Measurements from ENCODE around the gene ABCF2. TPM values are rescaled to one million over a fixed set of nuclear protein-coding genes. Genes with fewer than 3 reads are reported as not detected.

ABCF2 gene
- total RNA-seq, 1 donor from 2014 or later = 47.3 TPM

DNA sequence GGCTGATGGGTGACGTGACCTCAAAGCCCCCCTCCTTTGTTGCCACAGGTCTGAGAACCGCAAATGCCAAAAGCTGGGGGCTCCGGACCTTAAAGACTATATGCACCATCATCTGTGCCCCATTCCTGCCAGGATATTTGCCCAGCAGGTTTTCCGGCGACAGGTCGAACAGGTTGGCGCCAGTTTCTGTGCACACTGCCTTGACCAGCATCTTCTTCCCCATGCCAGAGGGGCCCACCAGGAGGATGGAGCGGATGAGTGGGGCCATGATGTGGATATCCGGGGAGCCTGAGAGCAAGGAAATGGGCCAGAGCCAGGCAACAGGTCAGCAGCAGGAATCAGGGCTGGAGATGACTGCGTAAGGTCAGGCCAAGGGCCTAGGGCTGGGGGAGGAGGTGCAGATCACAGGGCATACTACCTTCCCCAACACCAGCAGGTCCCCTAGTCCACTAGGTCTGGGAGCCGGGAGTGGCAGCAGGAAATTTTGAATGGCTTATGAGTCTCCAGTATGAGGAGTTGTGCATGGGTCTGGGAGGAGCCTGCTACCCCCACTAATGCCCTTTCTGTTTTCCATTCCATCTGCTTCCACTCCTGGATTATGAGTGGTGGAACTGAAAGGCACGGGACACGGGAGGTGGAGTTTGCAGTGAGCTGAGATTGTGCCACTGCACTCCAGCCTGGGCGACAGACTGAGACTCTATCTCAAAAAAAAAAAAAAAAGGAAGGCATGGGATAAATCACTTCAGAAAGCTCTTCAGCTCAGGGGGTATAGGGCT is 33.6 kb downstream of the ABCF2 start:
- ChIA-PET POLR2A (no interaction called here), CTCF (no interaction called here)
- Mint-ChIP-seq H3K4me1 (no peaks in the 10 kb centered on the region), H3K27me3 (peaks cover 19% of the 10 kb centered on the region), H3K36me3 (ENCODE audit: low read depth) (no peaks in the 10 kb centered on the region), H3K9me3 (no peaks in the 10 kb centered on the region), H3K4me3 (no peak overlapping the region), H3K27ac (no peak overlapping the region)
- intact Hi-C loops (cut with micrococcal nuclease) = no loop called here
- TF ChIP-seq, protein P1, sequence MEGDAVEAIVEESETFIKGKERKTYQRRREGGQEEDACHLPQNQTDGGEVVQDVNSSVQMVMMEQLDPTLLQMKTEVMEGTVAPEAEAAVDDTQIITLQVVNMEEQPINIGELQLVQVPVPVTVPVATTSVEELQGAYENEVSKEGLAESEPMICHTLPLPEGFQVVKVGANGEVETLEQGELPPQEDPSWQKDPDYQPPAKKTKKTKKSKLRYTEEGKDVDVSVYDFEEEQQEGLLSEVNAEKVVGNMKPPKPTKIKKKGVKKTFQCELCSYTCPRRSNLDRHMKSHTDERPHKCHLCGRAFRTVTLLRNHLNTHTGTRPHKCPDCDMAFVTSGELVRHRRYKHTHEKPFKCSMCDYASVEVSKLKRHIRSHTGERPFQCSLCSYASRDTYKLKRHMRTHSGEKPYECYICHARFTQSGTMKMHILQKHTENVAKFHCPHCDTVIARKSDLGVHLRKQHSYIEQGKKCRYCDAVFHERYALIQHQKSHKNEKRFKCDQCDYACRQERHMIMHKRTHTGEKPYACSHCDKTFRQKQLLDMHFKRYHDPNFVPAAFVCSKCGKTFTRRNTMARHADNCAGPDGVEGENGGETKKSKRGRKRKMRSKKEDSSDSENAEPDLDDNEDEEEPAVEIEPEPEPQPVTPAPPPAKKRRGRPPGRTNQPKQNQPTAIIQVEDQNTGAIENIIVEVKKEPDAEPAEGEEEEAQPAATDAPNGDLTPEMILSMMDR (IDR thresholded peaks at IDR 0.05) = no peak
- DNase-seq (no peak), ATAC-seq (ENCODE audit: low read depth) (no peak)

GRCh38 chr7:151192002-151192539 is 34.9 kb downstream of the ABCF2 start:
- Mint-ChIP-seq H3K9me3 (no peaks in the 10 kb centered on the region), H3K27me3 (peaks cover 23% of the 10 kb centered on the region), H3K27ac (no peak overlapping the region), H3K4me3 (no peak overlapping the region), H3K4me1 (peaks cover 4% of the 10 kb centered on the region), H3K36me3 (ENCODE audit: low read depth) (no peaks in the 10 kb centered on the region)
- CTCF ChIA-PET = no interaction called here
- POLR2A ChIA-PET = interaction anchor here (0.6 kb wide), 1 partner anchor 85 kb away, joined by 3 read pairs; no protein-coding TSS in a partner anchor
- intact Hi-C loops (cut with micrococcal nuclease) = no loop called here
- no peak for ATAC-seq (ENCODE audit: low read depth)
- no peak for DNase-seq
- TF ChIP-seq, protein P1 (IDR thresholded peaks at IDR 0.05) = no peak

DNA sequence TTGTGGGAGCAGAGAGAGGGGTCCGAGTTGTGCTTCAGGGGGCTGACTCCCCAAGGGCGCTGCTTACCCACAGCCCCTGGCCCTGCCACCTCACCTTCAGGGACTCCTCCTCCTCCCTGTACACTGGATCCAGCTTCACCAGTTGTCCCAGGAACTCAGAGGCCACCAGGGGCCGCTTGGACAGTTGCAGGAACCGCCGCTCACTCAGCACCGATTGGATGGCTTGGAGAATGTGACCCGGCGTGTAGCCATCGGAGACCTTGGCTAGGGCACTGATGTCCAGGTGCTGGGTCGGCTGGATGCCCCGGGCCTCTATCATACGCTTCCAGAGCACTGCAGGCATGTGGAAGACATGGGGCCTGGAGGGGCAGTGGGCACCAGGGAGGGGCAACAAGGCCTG is 35.5 kb downstream of the ABCF2 start:
- Mint-ChIP-seq H3K4me1 (peaks cover 4% of the 10 kb centered on the region), H3K4me3 (no peak overlapping the region), H3K27ac (no peak overlapping the region), H3K27me3 (peaks cover 26% of the 10 kb centered on the region), H3K9me3 (no peaks in the 10 kb centered on the region), H3K36me3 (ENCODE audit: low read depth) (no peaks in the 10 kb centered on the region)
- CTCF ChIA-PET = no interaction called here
- TF ChIP-seq, protein P1 (IDR thresholded peaks at IDR 0.05) = no peak
- intact Hi-C loops (cut with micrococcal nuclease) = no loop called here
- DNase-seq (no peak), ATAC-seq (ENCODE audit: low read depth) (no peak)
- POLR2A ChIA-PET = interaction anchor here (0.6 kb wide), 1 partner anchor 85 kb away, joined by 3 read pairs; no protein-coding TSS in a partner anchor

- ChIA-PET CTCF (no interaction called here), POLR2A (no interaction called here)
- no peaks in the 10 kb centered on the region for H3K9me3 Mint-ChIP-seq
- TF ChIP-seq, protein P1 (IDR thresholded peaks at IDR 0.05) = no peak
- no peak for ATAC-seq (ENCODE audit: low read depth)
- peaks cover 4% of the 10 kb centered on the region for H3K4me1 Mint-ChIP-seq
- no peaks in the 10 kb centered on the region for H3K36me3 Mint-ChIP-seq (ENCODE audit: low read depth)
- H3K27me3 Mint-ChIP-seq = peaks cover 32% of the 10 kb centered on the region
- no peak for DNase-seq
- H3K27ac Mint-ChIP-seq = no peak overlapping the region
- no peak overlapping the region for H3K4me3 Mint-ChIP-seq
- intact Hi-C loops (cut with micrococcal nuclease) = no loop called here
Observed at GRCh38 chr7:151189038-151189437, 38.0 kb downstream of the ABCF2 start.

- no peak overlapping the region for H3K4me3 Mint-ChIP-seq
- intact Hi-C loops (cut with micrococcal nuclease) = no loop called here
- DNase-seq (no peak), ATAC-seq (ENCODE audit: low read depth) (no peak)
- peaks cover 31% of the 10 kb centered on the region for H3K27me3 Mint-ChIP-seq
- TF ChIP-seq, protein P1 (IDR thresholded peaks at IDR 0.05) = no peak
- POLR2A ChIA-PET = interaction anchor here (1.0 kb wide), 1 partner anchor 39 kb away, joined by 3 read pairs; the partner anchor contains the start of gene ABCF2
- no peak overlapping the region for H3K27ac Mint-ChIP-seq
- H3K9me3 Mint-ChIP-seq = no peaks in the 10 kb centered on the region
- peaks cover 4% of the 10 kb centered on the region for H3K4me1 Mint-ChIP-seq
- CTCF ChIA-PET = no interaction called here
- no peaks in the 10 kb centered on the region for H3K36me3 Mint-ChIP-seq (ENCODE audit: low read depth)
Observed at GRCh38 chr7:151188252-151188542, 38.8 kb downstream of the ABCF2 start.

Data from activated B cell treated with CpG ODN at 0.5 μM for 24 hours (primary cell).